Measurements from ENCODE around the gene OR2AT4.

- no peak for TF ChIP-seq CTCF (IDR thresholded peaks at IDR 0.05 in 8 of 11, conservative IDR thresholded peaks at IDR 0.05 in 3 of 11)
- no peak for TF ChIP-seq POLR2A (IDR thresholded peaks at IDR 0.05)
Observed at GRCh38 chr11:75032550-75032935, 64.1 kb downstream of the OR2AT4 start.
